Liver (tissue), 9 donors: ENCODE measurements around the gene B3GALT4. TPM values are rescaled to one million over a fixed set of nuclear protein-coding genes. Genes with fewer than 3 reads are reported as not detected.

Experiments
- DNase-seq: peaks from one replicate; pipeline ENCODE4 v3.0.0-alpha.2; 2017; ENCODE audit warnings: low spot score
- H3K27ac ChIP-seq, 2 donors: one replicate each; pipeline ENCODE4 v1.7.0; 2013; ENCODE audit warnings: inconsistent platforms in 2 of 2, low read length in 2 of 2, control low read depth in 1 of 2, low read depth in 1 of 2, mild to moderate bottlenecking in 1 of 2
- H3K27me3 ChIP-seq, 4 donors: one replicate each; pipeline versions ENCODE4 v1.6.1 to v1.7.0; 2013; ENCODE audit warnings: low read length in 3 of 4, inconsistent platforms in 1 of 4, mild to moderate bottlenecking in 1 of 4, moderate library complexity in 1 of 4; ENCODE audit not compliant: control insufficient read depth in 4 of 4, insufficient read depth in 4 of 4
- H3K36me3 ChIP-seq, 4 donors: one replicate each; pipeline versions ENCODE4 v1.6.1 to v1.7.0; 2013; ENCODE audit warnings: low read length in 3 of 4, mild to moderate bottlenecking in 3 of 4, low read depth in 1 of 4, moderate library complexity in 1 of 4; ENCODE audit not compliant: control insufficient read depth in 4 of 4, insufficient read depth in 3 of 4
- H3K4me1 ChIP-seq, 4 donors: one replicate each; pipeline versions ENCODE4 v1.6.1 to v1.7.0; 2013; ENCODE audit warnings: low read length in 3 of 4, mild to moderate bottlenecking in 3 of 4, moderate library complexity in 1 of 4; ENCODE audit not compliant: control insufficient read depth in 4 of 4, insufficient read depth in 4 of 4
- H3K4me3 ChIP-seq, 3 donors: one replicate each; pipeline versions ENCODE4 v1.6.1 to v1.7.0; 2013; ENCODE audit warnings: low read length in 3 of 3, control low read depth in 1 of 3, low read depth in 1 of 3, mild to moderate bottlenecking in 1 of 3
- H3K9ac ChIP-seq, 2 donors: one replicate each; pipeline ENCODE4 v1.7.0; 2013; ENCODE audit warnings: low read length in 2 of 2, mild to moderate bottlenecking in 2 of 2, moderate library complexity in 2 of 2, control low read depth in 1 of 2, low read depth in 1 of 2
- H3K9me3 ChIP-seq, 4 donors: one replicate each; pipeline versions ENCODE4 v1.6.1 to v1.7.0; 2013; ENCODE audit warnings: low read length in 3 of 4; ENCODE audit not compliant: control insufficient read depth in 4 of 4
- CTCF ChIP-seq: fragments of 150-350 bp; IDR thresholded peaks from 2 replicates; pipeline ENCODE4 v1.5.1; 2017; ENCODE audit warnings: improper control_type of control experiment, low read depth, low read length; ENCODE audit not compliant: missing input control
- EGR1 ChIP-seq, 2 donors: IDR thresholded peaks; 2 replicates each; pipeline ENCODE4 v1.6.1; 2016 to 2018; ENCODE audit warnings: antibody characterized with exemption in 2 of 2, low read depth in 2 of 2
- FOXA1 ChIP-seq: IDR thresholded peaks from 2 replicates; pipeline ENCODE4 v1.6.1; 2016; ENCODE audit warnings: antibody characterized with exemption
- FOXA2 ChIP-seq: IDR thresholded peaks from 2 replicates; pipeline ENCODE4 v1.6.1; 2016; ENCODE audit warnings: antibody characterized with exemption
- GABPA ChIP-seq, 2 donors: IDR thresholded peaks in 1 of 2; conservative IDR thresholded peaks in 1 of 2; 2 replicates each; pipeline ENCODE4 v1.6.1; 2016; ENCODE audit warnings: antibody characterized with exemption in 2 of 2, mild to moderate bottlenecking in 1 of 2, moderate library complexity in 1 of 2
- HNF4A ChIP-seq, 2 donors: conservative IDR thresholded peaks; 2 replicates each; pipeline ENCODE4 v1.6.1; 2016; ENCODE audit warnings: antibody characterized with exemption in 2 of 2, mild to moderate bottlenecking in 2 of 2
- HNF4G ChIP-seq: IDR thresholded peaks from 2 replicates; pipeline ENCODE4 v1.6.1; 2016; ENCODE audit warnings: antibody characterized with exemption
- MAX ChIP-seq: IDR thresholded peaks from 2 replicates; pipeline ENCODE4 v1.6.1; 2016; ENCODE audit warnings: antibody characterized with exemption
- NR2F2 ChIP-seq: IDR thresholded peaks from 2 replicates; pipeline ENCODE4 v1.6.1; 2016; ENCODE audit warnings: antibody characterized with exemption
- RAD21 ChIP-seq, 2 donors: IDR thresholded peaks; 2 replicates each; pipeline ENCODE4 v1.6.1; 2016; ENCODE audit warnings: antibody characterized with exemption in 2 of 2, mild to moderate bottlenecking in 2 of 2
- REST ChIP-seq: IDR thresholded peaks from 2 replicates; pipeline ENCODE4 v1.6.1; 2016; ENCODE audit warnings: antibody characterized with exemption, mild to moderate bottlenecking
- RXRA ChIP-seq, 2 donors: IDR thresholded peaks; 2 replicates each; pipeline ENCODE4 v1.6.1; 2017 to 2018; ENCODE audit warnings: antibody characterized with exemption in 2 of 2, mild to moderate bottlenecking in 1 of 2
- SP1 ChIP-seq: IDR thresholded peaks from 2 replicates; pipeline ENCODE4 v1.6.1; 2018; ENCODE audit warnings: antibody characterized with exemption, mild to moderate bottlenecking
- TAF1 ChIP-seq: conservative IDR thresholded peaks from 2 replicates; pipeline ENCODE4 v1.6.1; 2016; ENCODE audit warnings: antibody characterized with exemption, mild to moderate bottlenecking
- YY1 ChIP-seq: IDR thresholded peaks from 2 replicates; pipeline ENCODE4 v1.6.1; 2016; ENCODE audit warnings: antibody characterized with exemption, mild to moderate bottlenecking
- WGBS: extraction: QIAGEN DNeasy Blood & Tissue Kit; methylation state at CpG from one replicate; pipeline ENCODE4 v1.1.7; 2013; 5-methylcytosine and 5-hydroxymethylcytosine counted together
- polyA plus RNA-seq, 2 donors: library from polyadenylated mRNA; stranded (reverse) in 1 of 2; unstranded in 1 of 2; fragments of 200-250 nt in 1 of 2; fragments of >200 nt in 1 of 2; fragmentation: Nextera tagmentation in 1 of 2; extraction: Ambion mirVana in 1 of 2; gene quantifications; one replicate each; pipeline versions ENCODE4 v1.2.1 to v1.2.3, GENCODE V29; 2013 to 2015
- total RNA-seq, 2 donors: library from RNA; depleted of rRNA; stranded (reverse); fragments of >200 nt; gene quantifications; one replicate each; pipeline ENCODE4 v1.2.3, GENCODE V29; 2014
- TF ChIP-seq, protein P1 (sequence below): IDR thresholded peaks from 2 replicates; pipeline ENCODE4 v1.6.1; 2016; ENCODE audit warnings: antibody characterized with exemption
- TF ChIP-seq, protein P2 (sequence below): IDR thresholded peaks from 2 replicates; pipeline ENCODE4 v1.6.1; 2016; ENCODE audit warnings: antibody characterized with exemption
- donor health status: healthy.
- donor health status: healthy.
- donor health status: healthy.
- donor health status: healthy.
- donor health status: healthy.

B3GALT4 gene
- total and polyA plus RNA-seq, 4 donors = 1.5 to 2.7 (median 1.9) TPM

- Histone ChIP-seq H3K4me3 (no peak overlapping the region), H3K27ac (no peak overlapping the region), H3K4me1 (no peaks in the 10 kb centered on the region), H3K36me3 (no peaks in the 10 kb centered on the region), H3K9ac (no peak overlapping the region), H3K9me3 (no peaks in the 10 kb centered on the region), H3K27me3 (peaks cover 0 to 2% (median 0%) of the 10 kb centered on the region in 4 donors)
- no peak for DNase-seq
- TF ChIP-seq HNF4G (no peak), RXRA (IDR thresholded peaks at IDR 0.05) (no peak), REST (no peak), MAX (no peak), GABPA (IDR thresholded peaks at IDR 0.05 in 1 of 2, conservative IDR thresholded peaks at IDR 0.05 in 1 of 2) (no peak), RAD21 (IDR thresholded peaks at IDR 0.05) (no peak), SP1 (no peak), EGR1 (IDR thresholded peaks at IDR 0.05; ENCODE audit: low read depth in 2 of 2) (no peak), FOXA2 (no peak), NR2F2 (no peak), FOXA1 (no peak), CTCF (no peak), TAF1 (no peak), HNF4A (conservative IDR thresholded peaks at IDR 0.05) (no peak), YY1 (no peak)
- TF ChIP-seq, protein P1, sequence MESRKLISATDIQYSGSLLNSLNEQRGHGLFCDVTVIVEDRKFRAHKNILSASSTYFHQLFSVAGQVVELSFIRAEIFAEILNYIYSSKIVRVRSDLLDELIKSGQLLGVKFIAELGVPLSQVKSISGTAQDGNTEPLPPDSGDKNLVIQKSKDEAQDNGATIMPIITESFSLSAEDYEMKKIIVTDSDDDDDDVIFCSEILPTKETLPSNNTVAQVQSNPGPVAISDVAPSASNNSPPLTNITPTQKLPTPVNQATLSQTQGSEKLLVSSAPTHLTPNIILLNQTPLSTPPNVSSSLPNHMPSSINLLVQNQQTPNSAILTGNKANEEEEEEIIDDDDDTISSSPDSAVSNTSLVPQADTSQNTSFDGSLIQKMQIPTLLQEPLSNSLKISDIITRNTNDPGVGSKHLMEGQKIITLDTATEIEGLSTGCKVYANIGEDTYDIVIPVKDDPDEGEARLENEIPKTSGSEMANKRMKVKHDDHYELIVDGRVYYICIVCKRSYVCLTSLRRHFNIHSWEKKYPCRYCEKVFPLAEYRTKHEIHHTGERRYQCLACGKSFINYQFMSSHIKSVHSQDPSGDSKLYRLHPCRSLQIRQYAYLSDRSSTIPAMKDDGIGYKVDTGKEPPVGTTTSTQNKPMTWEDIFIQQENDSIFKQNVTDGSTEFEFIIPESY = no peak
- TF ChIP-seq, protein P2, sequence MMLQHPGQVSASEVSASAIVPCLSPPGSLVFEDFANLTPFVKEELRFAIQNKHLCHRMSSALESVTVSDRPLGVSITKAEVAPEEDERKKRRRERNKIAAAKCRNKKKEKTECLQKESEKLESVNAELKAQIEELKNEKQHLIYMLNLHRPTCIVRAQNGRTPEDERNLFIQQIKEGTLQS = no peak
Measured at GRCh38 chr6:33236328-33236727, 40.6 kb upstream of the B3GALT4 start.

DNA sequence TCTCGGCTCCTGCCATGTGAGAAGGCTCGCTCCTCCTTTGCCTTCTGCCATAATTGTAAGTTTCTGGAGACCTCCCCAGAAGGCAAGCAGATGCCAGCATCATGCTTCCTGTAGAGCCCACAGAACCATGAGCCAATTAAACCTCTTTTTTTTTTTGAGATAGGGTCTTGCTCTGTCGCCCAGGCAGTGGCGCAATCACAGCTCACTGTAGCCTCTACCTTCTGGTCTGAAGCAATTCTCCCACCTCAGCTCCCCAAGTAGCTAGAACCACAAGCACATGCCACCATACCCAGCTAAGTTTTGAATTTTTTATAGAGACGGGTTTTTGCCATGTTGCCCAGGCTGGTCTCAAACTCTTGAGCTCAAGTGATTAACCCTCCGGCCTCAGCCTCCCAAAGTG, 40.1 kb upstream of the B3GALT4 start:
- no peaks in the 10 kb centered on the region for H3K9me3 ChIP-seq
- no peak overlapping the region for H3K9ac ChIP-seq
- no peak overlapping the region for H3K27ac ChIP-seq
- no peak for DNase-seq
- no peak overlapping the region for H3K4me3 ChIP-seq
- TF ChIP-seq, protein P2 = no peak
- no peak for TF ChIP-seq TAF1
- no peaks in the 10 kb centered on the region for H3K4me1 ChIP-seq
- H3K27me3 ChIP-seq = peaks cover 0 to 2% (median 0%) of the 10 kb centered on the region in 4 donors
- WGBS = 94% methylated on average over 6 of the region's 6 CpGs
- H3K36me3 ChIP-seq = no peaks in the 10 kb centered on the region
